K562 (cell line): ENCODE data around the gene UBASH3A. TPM values are rescaled to one million over a fixed set of nuclear protein-coding genes. Genes with fewer than 3 reads are reported as not detected.

Source experiments
- CBFA2T3 ChIP-seq: fragments of 450-650 bp; IDR thresholded peaks from 2 replicates; pipeline ENCODE4 v1.6.1; 2017
- MAZ ChIP-seq, 2 experiments: fragments of 450-650 bp in 1 of 2; sonication (generic) in 1 of 2; formaldehyde crosslinking; IDR thresholded peaks in 1 of 2; conservative IDR thresholded peaks in 1 of 2; 2 replicates each; pipeline versions ENCODE4 v1.4.0 to v1.5.0; 2020; ENCODE audit warnings: mild to moderate bottlenecking in 1 of 2, missing genetic modification reagents in 1 of 2
- POLR2B ChIP-seq: fragments of 450-650 bp; IDR thresholded peaks from 2 replicates; pipeline ENCODE4 v1.6.1; 2018; ENCODE audit warnings: low read depth; ENCODE audit not compliant: partially characterized antibody
- SIN3B ChIP-seq: fragments of 450-650 bp; IDR thresholded peaks from 2 replicates; pipeline ENCODE4 v1.6.1; 2017; ENCODE audit warnings: low read depth, mild to moderate bottlenecking, moderate library complexity
- SMARCB1 ChIP-seq: IDR thresholded peaks from 2 replicates; pipeline ENCODE4 v1.6.1; 2011; ENCODE audit warnings: improper control_type of control experiment, low read depth; ENCODE audit not compliant: insufficient read length
- SRSF9 ChIP-seq: fragments of 200-400 bp; formaldehyde crosslinking; IDR thresholded peaks from 2 replicates; pipeline ENCODE4 v1.6.1; 2017; ENCODE audit warnings: low read depth, low read length, borderline replicate concordance
- ZC3H11A ChIP-seq: IDR thresholded peaks from 2 replicates; pipeline ENCODE4 v1.6.1; 2012; ENCODE audit warnings: low read depth, low read length, improper control_type of control experiment
- ZNF133 ChIP-seq: fragments of 250-450 bp; sonication (Bioruptor Pico); IDR thresholded peaks from 2 replicates; pipeline ENCODE4 v1.4.0; 2020; ENCODE audit warnings: mild to moderate bottlenecking
- ZNF507 ChIP-seq: conservative IDR thresholded peaks from 2 replicates; pipeline ENCODE4 v1.6.1; 2017; ENCODE audit warnings: missing genetic modification characterization, missing compliant biosample characterization
- polyA plus RNA-seq, 8 experiments: library from polyadenylated mRNA; depleted of rRNA in 4 of 8; stranded (reverse) in 5 of 8; unstranded in 3 of 8; fragments of >200 nt; fragmentation: Nextera tagmentation in 2 of 8; fragmentation: Illumina TruSeq in 1 of 8; extraction: Ambion mirVana in 2 of 8; extraction: Trizol in 1 of 8; gene quantifications; 2 replicates each; pipeline versions ENCODE4 v1.2.1 to v1.2.3, GENCODE V29; 2011 to 2014; ENCODE audit warnings: inconsistent platforms in 1 of 8, missing spikeins in 1 of 8
- total RNA-seq, 7 experiments: library from RNA; depleted of rRNA in 6 of 7; stranded (reverse); fragments of >200 nt in 6 of 7; fragmentation: Illumina TruSeq in 2 of 7; extraction: Trizol in 2 of 7; gene quantifications; 2 replicates each; pipeline versions ENCODE4 v1.2.1 to v1.2.3, GENCODE V29; 2011 to 2021; ENCODE audit warnings: low replicate concordance in 1 of 7
- TF ChIP-seq, protein P1 (sequence below): IDR thresholded peaks from 2 replicates; pipeline ENCODE4 v1.6.1; 2011; ENCODE audit warnings: borderline replicate concordance, low read depth, mild to moderate bottlenecking, moderate library complexity, low read length; ENCODE audit not compliant: insufficient read depth, poor library complexity, severe bottlenecking
- TF ChIP-seq, protein P2 (sequence below), 2 experiments: IDR thresholded peaks; 2 replicates each; pipeline ENCODE4 v1.6.1; 2012; ENCODE audit warnings: improper control_type of control experiment in 2 of 2, low read depth in 2 of 2, low read length in 2 of 2, borderline replicate concordance in 1 of 2
- TF ChIP-seq, protein P3 (sequence below): fragments of 250-450 bp; sonication (Bioruptor Pico); IDR thresholded peaks from 2 replicates; pipeline ENCODE4 v1.4.0; 2020; ENCODE audit warnings: mild to moderate bottlenecking, moderate library complexity, borderline replicate concordance
- TF ChIP-seq, protein P4 (sequence below): fragments of 450-650 bp; IDR thresholded peaks from 2 replicates; pipeline ENCODE4 v1.6.1; 2016; ENCODE audit warnings: low read depth, mild to moderate bottlenecking, moderate library complexity
- TF ChIP-seq, protein P5 (sequence below): fragments of 250-450 bp; sonication (Bioruptor Pico); IDR thresholded peaks from 2 replicates; pipeline ENCODE4 v1.4.0; 2020; ENCODE audit warnings: mild to moderate bottlenecking
- TF ChIP-seq, protein P6 (sequence below), 2 experiments: fragments of 250-450 bp in 1 of 2; fragments of 450-650 bp in 1 of 2; sonication (Bioruptor Pico) in 1 of 2; IDR thresholded peaks; 2 replicates each; pipeline versions ENCODE4 v1.6.1 to v1.8.0; 2016 to 2021; ENCODE audit warnings: mild to moderate bottlenecking in 2 of 2, moderate library complexity in 2 of 2, missing compliant biosample characterization in 1 of 2, missing genetic modification characterization in 1 of 2

UBASH3A gene
- total and polyA plus RNA-seq, 9 of the 15 experiments (the other 6 are each of a cell fraction or from before 2014, with no cell fraction given), result 0.23 to 1.8 (median 1.1) TPM

DNA sequence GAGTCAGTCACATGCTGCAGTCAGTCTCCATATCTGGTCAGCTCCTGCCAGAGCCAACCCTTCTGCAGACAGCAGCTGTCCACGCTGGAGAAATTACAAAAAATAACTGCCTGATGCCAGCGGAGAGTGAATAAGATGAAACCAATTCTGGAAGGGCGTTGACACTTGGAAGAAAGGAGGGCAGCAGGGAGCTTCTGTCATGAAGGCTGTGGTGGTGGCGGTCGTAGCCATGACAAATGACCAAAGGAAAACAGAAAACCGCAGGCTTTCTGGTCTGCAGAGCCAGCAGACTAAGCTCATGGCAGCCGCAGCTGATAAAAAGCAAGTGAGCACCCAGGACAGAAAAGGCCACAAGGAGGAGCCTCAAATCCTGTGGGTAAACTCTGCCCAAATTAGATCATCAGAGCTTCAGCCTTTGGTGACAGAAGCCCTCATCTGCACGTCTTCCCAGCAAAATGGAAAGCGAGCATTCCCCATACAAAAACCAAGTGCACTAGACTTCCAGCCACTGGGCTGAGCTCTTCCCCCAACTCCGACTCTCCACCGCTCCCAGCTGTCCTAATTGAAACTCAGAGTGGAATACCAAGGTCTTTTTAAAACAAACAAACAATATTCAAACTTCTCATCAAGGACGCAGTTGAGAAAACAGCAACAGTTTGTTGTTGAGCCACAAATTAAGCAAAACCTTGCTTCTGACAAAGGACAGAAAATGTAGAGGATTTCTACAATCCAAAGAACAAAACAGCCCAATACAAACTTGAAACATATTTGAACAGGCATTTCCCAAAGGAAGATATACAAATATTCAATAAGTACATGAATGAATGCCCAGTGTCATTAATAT, 63.7 kb downstream of the UBASH3A start (continued):
- TF ChIP-seq, protein P1, sequence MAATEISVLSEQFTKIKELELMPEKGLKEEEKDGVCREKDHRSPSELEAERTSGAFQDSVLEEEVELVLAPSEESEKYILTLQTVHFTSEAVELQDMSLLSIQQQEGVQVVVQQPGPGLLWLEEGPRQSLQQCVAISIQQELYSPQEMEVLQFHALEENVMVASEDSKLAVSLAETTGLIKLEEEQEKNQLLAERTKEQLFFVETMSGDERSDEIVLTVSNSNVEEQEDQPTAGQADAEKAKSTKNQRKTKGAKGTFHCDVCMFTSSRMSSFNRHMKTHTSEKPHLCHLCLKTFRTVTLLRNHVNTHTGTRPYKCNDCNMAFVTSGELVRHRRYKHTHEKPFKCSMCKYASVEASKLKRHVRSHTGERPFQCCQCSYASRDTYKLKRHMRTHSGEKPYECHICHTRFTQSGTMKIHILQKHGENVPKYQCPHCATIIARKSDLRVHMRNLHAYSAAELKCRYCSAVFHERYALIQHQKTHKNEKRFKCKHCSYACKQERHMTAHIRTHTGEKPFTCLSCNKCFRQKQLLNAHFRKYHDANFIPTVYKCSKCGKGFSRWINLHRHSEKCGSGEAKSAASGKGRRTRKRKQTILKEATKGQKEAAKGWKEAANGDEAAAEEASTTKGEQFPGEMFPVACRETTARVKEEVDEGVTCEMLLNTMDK, result peak; percentile 56
- TF ChIP-seq, protein P2, sequence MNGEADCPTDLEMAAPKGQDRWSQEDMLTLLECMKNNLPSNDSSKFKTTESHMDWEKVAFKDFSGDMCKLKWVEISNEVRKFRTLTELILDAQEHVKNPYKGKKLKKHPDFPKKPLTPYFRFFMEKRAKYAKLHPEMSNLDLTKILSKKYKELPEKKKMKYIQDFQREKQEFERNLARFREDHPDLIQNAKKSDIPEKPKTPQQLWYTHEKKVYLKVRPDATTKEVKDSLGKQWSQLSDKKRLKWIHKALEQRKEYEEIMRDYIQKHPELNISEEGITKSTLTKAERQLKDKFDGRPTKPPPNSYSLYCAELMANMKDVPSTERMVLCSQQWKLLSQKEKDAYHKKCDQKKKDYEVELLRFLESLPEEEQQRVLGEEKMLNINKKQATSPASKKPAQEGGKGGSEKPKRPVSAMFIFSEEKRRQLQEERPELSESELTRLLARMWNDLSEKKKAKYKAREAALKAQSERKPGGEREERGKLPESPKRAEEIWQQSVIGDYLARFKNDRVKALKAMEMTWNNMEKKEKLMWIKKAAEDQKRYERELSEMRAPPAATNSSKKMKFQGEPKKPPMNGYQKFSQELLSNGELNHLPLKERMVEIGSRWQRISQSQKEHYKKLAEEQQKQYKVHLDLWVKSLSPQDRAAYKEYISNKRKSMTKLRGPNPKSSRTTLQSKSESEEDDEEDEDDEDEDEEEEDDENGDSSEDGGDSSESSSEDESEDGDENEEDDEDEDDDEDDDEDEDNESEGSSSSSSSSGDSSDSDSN (IDR thresholded peaks at IDR 0.05; ENCODE audit: borderline replicate concordance in 1 of 2, low read depth in 2 of 2, low read length in 2 of 2), result no peak
- no peak for TF ChIP-seq POLR2B
- TF ChIP-seq ZNF133, result no peak
- TF ChIP-seq, protein P3, sequence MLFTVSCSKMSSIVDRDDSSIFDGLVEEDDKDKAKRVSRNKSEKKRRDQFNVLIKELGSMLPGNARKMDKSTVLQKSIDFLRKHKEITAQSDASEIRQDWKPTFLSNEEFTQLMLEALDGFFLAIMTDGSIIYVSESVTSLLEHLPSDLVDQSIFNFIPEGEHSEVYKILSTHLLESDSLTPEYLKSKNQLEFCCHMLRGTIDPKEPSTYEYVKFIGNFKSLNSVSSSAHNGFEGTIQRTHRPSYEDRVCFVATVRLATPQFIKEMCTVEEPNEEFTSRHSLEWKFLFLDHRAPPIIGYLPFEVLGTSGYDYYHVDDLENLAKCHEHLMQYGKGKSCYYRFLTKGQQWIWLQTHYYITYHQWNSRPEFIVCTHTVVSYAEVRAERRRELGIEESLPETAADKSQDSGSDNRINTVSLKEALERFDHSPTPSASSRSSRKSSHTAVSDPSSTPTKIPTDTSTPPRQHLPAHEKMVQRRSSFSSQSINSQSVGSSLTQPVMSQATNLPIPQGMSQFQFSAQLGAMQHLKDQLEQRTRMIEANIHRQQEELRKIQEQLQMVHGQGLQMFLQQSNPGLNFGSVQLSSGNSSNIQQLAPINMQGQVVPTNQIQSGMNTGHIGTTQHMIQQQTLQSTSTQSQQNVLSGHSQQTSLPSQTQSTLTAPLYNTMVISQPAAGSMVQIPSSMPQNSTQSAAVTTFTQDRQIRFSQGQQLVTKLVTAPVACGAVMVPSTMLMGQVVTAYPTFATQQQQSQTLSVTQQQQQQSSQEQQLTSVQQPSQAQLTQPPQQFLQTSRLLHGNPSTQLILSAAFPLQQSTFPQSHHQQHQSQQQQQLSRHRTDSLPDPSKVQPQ (CRISPR knock-in tag), result no peak
- TF ChIP-seq MAZ (CRISPR knock-in tag; conservative IDR thresholded peaks at IDR 0.05 in 1 of 2, IDR thresholded peaks at IDR 0.05 in 1 of 2), result 0 out of 4 replicates have a peak, but pooled peaks of 1 of the 2 experiments have one; percentile 22
- no peak for TF ChIP-seq ZC3H11A
- no peak for TF ChIP-seq SIN3B
- no peak for TF ChIP-seq SRSF9
- peak; percentile 55 for TF ChIP-seq CBFA2T3
- no peak for TF ChIP-seq SMARCB1
- TF ChIP-seq, protein P4, sequence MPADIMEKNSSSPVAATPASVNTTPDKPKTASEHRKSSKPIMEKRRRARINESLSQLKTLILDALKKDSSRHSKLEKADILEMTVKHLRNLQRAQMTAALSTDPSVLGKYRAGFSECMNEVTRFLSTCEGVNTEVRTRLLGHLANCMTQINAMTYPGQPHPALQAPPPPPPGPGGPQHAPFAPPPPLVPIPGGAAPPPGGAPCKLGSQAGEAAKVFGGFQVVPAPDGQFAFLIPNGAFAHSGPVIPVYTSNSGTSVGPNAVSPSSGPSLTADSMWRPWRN, result peak; percentile 77; the same call in 1 of the 2 replicates
- TF ChIP-seq, protein P5, sequence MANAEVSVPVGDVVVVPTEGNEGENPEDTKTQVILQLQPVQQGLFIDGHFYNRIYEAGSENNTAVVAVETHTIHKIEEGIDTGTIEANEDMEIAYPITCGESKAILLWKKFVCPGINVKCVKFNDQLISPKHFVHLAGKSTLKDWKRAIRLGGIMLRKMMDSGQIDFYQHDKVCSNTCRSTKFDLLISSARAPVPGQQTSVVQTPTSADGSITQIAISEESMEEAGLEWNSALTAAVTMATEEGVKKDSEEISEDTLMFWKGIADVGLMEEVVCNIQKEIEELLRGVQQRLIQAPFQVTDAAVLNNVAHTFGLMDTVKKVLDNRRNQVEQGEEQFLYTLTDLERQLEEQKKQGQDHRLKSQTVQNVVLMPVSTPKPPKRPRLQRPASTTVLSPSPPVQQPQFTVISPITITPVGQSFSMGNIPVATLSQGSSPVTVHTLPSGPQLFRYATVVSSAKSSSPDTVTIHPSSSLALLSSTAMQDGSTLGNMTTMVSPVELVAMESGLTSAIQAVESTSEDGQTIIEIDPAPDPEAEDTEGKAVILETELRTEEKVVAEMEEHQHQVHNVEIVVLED (CRISPR knock-in tag), result no peak
- no peak for TF ChIP-seq ZNF507 (tag)
- TF ChIP-seq, protein P6, sequence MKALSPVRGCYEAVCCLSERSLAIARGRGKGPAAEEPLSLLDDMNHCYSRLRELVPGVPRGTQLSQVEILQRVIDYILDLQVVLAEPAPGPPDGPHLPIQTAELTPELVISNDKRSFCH (CRISPR knock-in tag; IDR thresholded peaks at IDR 0.05), result no peak
- TF ChIP-seq, protein P6 (tag; IDR thresholded peaks at IDR 0.05), result peak; percentile 83; the same call in 1 of the 2 replicates
